ENCODE measurements around the gene NFE2L3.

GRCh38 chr7:26143298-26144048 is 8.5 kb upstream of the NFE2L3 start:
- TF ChIP-seq HDAC6 (IDR thresholded peaks at IDR 0.05; ENCODE audit: low read depth, low read length) = no peak
- no peak for TF ChIP-seq CTCF (IDR thresholded peaks at IDR 0.05; ENCODE audit: control extremely low read depth in 1 of 3, insufficient read depth in 1 of 3, low read depth in 1 of 3, low read length in 3 of 3)
- no peak for TF ChIP-seq FOSL1 (IDR thresholded peaks at IDR 0.05; ENCODE audit: insufficient read depth, low read depth, low read length)
- TF ChIP-seq POLR2A (IDR thresholded peaks at IDR 0.05; ENCODE audit: control extremely low read depth in 1 of 2, low read depth in 2 of 2, low read length in 2 of 2) = no peak
- TF ChIP-seq NRF1 (IDR thresholded peaks at IDR 0.05; ENCODE audit: low read depth, low read length) = no peak
- TF ChIP-seq POLR2AphosphoS5 (IDR thresholded peaks at IDR 0.05; ENCODE audit: low read depth, low read length) = no peak
- TF ChIP-seq SIN3A (conservative IDR thresholded peaks at IDR 0.05 in 1 of 2, IDR thresholded peaks at IDR 0.05 in 1 of 2; ENCODE audit: low read depth in 1 of 2, low read length in 2 of 2) = no peak
- TF ChIP-seq, protein P1, sequence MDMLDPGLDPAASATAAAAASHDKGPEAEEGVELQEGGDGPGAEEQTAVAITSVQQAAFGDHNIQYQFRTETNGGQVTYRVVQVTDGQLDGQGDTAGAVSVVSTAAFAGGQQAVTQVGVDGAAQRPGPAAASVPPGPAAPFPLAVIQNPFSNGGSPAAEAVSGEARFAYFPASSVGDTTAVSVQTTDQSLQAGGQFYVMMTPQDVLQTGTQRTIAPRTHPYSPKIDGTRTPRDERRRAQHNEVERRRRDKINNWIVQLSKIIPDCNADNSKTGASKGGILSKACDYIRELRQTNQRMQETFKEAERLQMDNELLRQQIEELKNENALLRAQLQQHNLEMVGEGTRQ (IDR thresholded peaks at IDR 0.05; ENCODE audit: low read length) = no peak
- no peak for TF ChIP-seq TBP (IDR thresholded peaks at IDR 0.05; ENCODE audit: low read depth, low read length)
- no peak for TF ChIP-seq TAF1 (IDR thresholded peaks at IDR 0.05; ENCODE audit: low read depth, low read length)
- TF ChIP-seq HDAC2 (IDR thresholded peaks at IDR 0.05; ENCODE audit: borderline replicate concordance in 1 of 2, low read depth in 2 of 2, low read length in 2 of 2) = no peak
